Keratinocyte (primary cell): ENCODE measurements around the gene LIPH. TPM values are rescaled to one million over a fixed set of nuclear protein-coding genes. Genes with fewer than 3 reads are reported as not detected.
A peak's percentile ranks its signal among the peaks of the same experiment; 100 is the strongest.

Source experiments
- DNase-seq: peaks from one replicate; pipeline ENCODE4 v3.0.0-alpha.2; 2011; ENCODE audit warnings: low read depth, missing footprints, low spot score
- FAIRE-seq: peaks from 2 replicates; lab custom pipeline; 2011; peaks lifted over from hg19 to GRCh38; lab: Jason Lieb, UNC
- H2AFZ ChIP-seq: 2 replicates; pipeline ENCODE4 v1.6.0; 2012; ENCODE audit warnings: low read length, control low read depth, inconsistent platforms; ENCODE audit not compliant: control insufficient read depth
- H3K27ac ChIP-seq: 2 replicates; pipeline ENCODE4 v1.5.1; 2011; ENCODE audit warnings: low read length; ENCODE audit not compliant: control insufficient read depth, insufficient read depth
- H3K27me3 ChIP-seq: 3 replicates; pipeline ENCODE4 v1.6.0; 2011; ENCODE audit warnings: low read length; ENCODE audit not compliant: control insufficient read depth, insufficient read depth; ENCODE audit errors: extremely low read depth
- H3K36me3 ChIP-seq, 2 experiments: 2 replicates in 1 of 2; 3 replicates in 1 of 2; pipeline ENCODE4 v1.5.1; 2011; ENCODE audit warnings: low read length in 2 of 2, mild to moderate bottlenecking in 1 of 2; ENCODE audit not compliant: control insufficient read depth in 2 of 2, insufficient read depth in 2 of 2; ENCODE audit errors: extremely low read depth in 1 of 2
- H3K4me1 ChIP-seq: 3 replicates; pipeline ENCODE4 v1.5.1; 2011; ENCODE audit warnings: low read length; ENCODE audit not compliant: control insufficient read depth, insufficient read depth; ENCODE audit errors: extremely low read depth
- H3K4me2 ChIP-seq: 3 replicates; pipeline ENCODE4 v1.6.0; 2011; ENCODE audit warnings: low read depth, low read length; ENCODE audit not compliant: control insufficient read depth, insufficient read depth; ENCODE audit errors: extremely low read depth
- H3K4me3 ChIP-seq, 3 experiments: fragments of 200-600 bp in 1 of 3; sonication (generic) in 1 of 3; 2 replicates in 2 of 3; 3 replicates in 1 of 3; pipeline ENCODE4 v1.5.1; 2011 to 2016; ENCODE audit warnings: low read length in 3 of 3, mild to moderate bottlenecking in 3 of 3, control low read depth in 2 of 3, inconsistent platforms in 1 of 3, low read depth in 1 of 3, mixed read lengths in 1 of 3, mixed run types in 1 of 3, moderate library complexity in 1 of 3; ENCODE audit not compliant: control insufficient read depth in 2 of 3, insufficient read depth in 2 of 3; ENCODE audit errors: extremely low read depth in 1 of 3
- H3K79me2 ChIP-seq: 2 replicates; pipeline ENCODE4 v1.6.0; 2012; ENCODE audit warnings: low read length; ENCODE audit not compliant: control insufficient read depth, insufficient read depth
- H3K9ac ChIP-seq: 3 replicates; pipeline ENCODE4 v1.6.0; 2011; ENCODE audit warnings: low read length; ENCODE audit not compliant: control insufficient read depth, insufficient read depth; ENCODE audit errors: extremely low read depth
- H3K9me1 ChIP-seq: 3 replicates; pipeline ENCODE4 v1.6.0; 2011; ENCODE audit warnings: low read length; ENCODE audit not compliant: control insufficient read depth, insufficient read depth; ENCODE audit errors: extremely low read depth
- H3K9me3 ChIP-seq: 2 replicates; pipeline ENCODE4 v1.5.1; 2012; ENCODE audit warnings: low read depth, low read length; ENCODE audit not compliant: control insufficient read depth
- H4K20me1 ChIP-seq: 3 replicates; pipeline ENCODE4 v1.6.0; 2011; ENCODE audit warnings: low read length; ENCODE audit not compliant: control insufficient read depth, insufficient read depth; ENCODE audit errors: extremely low read depth
- EZH2 ChIP-seq: IDR thresholded peaks from one replicate; pipeline ENCODE4 v1.6.1; 2012; ENCODE audit warnings: inconsistent platforms, mild to moderate bottlenecking, low read length, moderate library complexity
- dilution Hi-C: fragments of 300-500 bp; cut with MboI; formaldehyde crosslinking; loops from one replicate; pipeline ENCODE4 v1.7.0; 2020; ENCODE audit warnings: low sequenced_read_pairs; ENCODE audit not compliant: extremely low pct_ligation_motif_present
- polyA plus RNA-seq, 5 experiments: library from polyadenylated mRNA; depleted of rRNA in 3 of 5; stranded (reverse) in 3 of 5; stranded (forward) in 1 of 5; unstranded in 1 of 5; fragments of >200 nt; gene quantifications; 1 replicate in 1 of 5; 2 replicates in 3 of 5; 3 replicates in 1 of 5; pipeline versions ENCODE4 v1.2.1 to v1.2.3, GENCODE V29; 2011 to 2012; ENCODE audit warnings: missing spikeins in 2 of 5, low read depth in 1 of 5, low replicate concordance in 1 of 5
- TF ChIP-seq, protein P1 (sequence below), 3 experiments: IDR thresholded peaks in 1 of 3; conservative IDR thresholded peaks in 1 of 3; optimal IDR thresholded peaks in 1 of 3; 2 replicates in 2 of 3; 3 replicates in 1 of 3; pipeline versions ENCODE3 to v1.5.1; 2011; ENCODE audit warnings: low read length in 3 of 3, mild to moderate bottlenecking in 3 of 3, moderate library complexity in 2 of 3, control low read depth in 1 of 3, inconsistent platforms in 1 of 3; ENCODE audit not compliant: insufficient read depth in 2 of 3; ENCODE audit errors: extremely low read depth in 1 of 3

LIPH gene
- polyA plus RNA-seq, 1 donor (not counting 4 experiments of a cell fraction or from before 2014, with no cell fraction given), result 1.1 TPM

DNA sequence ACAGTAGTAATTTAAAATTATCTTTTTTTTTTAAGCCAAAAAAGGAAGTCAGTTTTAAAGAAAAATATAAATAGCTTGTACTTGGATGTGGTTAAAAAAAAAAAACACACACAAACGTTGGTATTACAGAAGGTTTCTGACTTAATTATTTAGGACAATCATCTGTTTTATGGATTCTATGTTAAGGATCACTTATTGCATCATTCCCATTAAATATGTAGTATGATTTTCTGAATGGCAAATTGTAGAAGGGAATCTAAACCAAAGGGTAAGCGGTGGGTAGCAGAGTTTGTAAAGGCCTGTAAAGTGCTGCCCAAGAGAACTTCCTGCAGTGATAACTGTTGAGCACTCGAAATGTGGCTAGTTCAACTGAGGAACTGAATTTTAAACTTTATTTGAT lies 41.7 kb upstream of the LIPH start:
- Histone ChIP-seq H2AFZ (no peak overlapping the region), H3K4me3 (no peak overlapping the region), H4K20me1 (no peaks in the 10 kb centered on the region), H3K27ac (no peak overlapping the region), H3K4me1 (no peaks in the 10 kb centered on the region), H3K9ac (no peak overlapping the region), H3K79me2 (peaks cover 3% of the 10 kb centered on the region), H3K9me1 (no peaks in the 10 kb centered on the region), H3K4me2 (no peak overlapping the region), H3K27me3 (no peaks in the 10 kb centered on the region), H3K36me3 (peaks cover 6 to 7% of the 10 kb centered on the region in 2 experiments), H3K9me3 (no peaks in the 10 kb centered on the region)
- dilution Hi-C loops, result no loop called here
- FAIRE-seq (no peak), DNase-seq (no peak)
- TF ChIP-seq, protein P1, sequence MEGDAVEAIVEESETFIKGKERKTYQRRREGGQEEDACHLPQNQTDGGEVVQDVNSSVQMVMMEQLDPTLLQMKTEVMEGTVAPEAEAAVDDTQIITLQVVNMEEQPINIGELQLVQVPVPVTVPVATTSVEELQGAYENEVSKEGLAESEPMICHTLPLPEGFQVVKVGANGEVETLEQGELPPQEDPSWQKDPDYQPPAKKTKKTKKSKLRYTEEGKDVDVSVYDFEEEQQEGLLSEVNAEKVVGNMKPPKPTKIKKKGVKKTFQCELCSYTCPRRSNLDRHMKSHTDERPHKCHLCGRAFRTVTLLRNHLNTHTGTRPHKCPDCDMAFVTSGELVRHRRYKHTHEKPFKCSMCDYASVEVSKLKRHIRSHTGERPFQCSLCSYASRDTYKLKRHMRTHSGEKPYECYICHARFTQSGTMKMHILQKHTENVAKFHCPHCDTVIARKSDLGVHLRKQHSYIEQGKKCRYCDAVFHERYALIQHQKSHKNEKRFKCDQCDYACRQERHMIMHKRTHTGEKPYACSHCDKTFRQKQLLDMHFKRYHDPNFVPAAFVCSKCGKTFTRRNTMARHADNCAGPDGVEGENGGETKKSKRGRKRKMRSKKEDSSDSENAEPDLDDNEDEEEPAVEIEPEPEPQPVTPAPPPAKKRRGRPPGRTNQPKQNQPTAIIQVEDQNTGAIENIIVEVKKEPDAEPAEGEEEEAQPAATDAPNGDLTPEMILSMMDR (optimal IDR thresholded peaks at IDR 0.05 in 1 of 3, IDR thresholded peaks at IDR 0.05 in 1 of 3, conservative IDR thresholded peaks at IDR 0.05 in 1 of 3; ENCODE audit: extremely low read depth in 1 of 3, insufficient read depth in 2 of 3, low read length in 3 of 3), result no peak
- TF ChIP-seq EZH2, result no peak

DNA sequence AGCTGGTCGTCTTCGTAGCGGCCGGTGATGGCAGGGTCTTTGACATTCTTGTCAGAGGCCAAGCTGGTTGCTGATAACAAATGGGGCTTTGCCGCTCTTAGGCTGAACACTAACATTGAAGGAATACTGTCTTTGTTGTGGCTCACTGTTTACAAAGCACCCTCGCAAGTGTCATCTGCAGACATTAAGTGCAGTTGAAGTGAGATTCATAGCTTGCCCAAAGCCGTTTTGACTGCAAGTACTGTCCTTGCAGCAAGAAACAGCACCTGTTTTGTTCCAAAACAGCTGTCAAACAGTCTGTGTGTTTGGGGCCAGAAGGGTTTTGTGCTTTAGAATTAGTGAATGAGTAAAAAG lies 34.3 kb upstream of the LIPH start:
- dilution Hi-C loops, result no loop called here
- Histone ChIP-seq H3K4me2 (peak overlapping the region; percentile 99), H3K9me3 (no peaks in the 10 kb centered on the region), H2AFZ (peak overlapping the region; percentile 73), H3K4me3 (peak overlapping the region; percentile 71 to 98 (median 74)), H3K79me2 (peaks cover 20% of the 10 kb centered on the region), H3K36me3 (no peaks in the 10 kb centered on the region), H3K4me1 (peaks cover 12% of the 10 kb centered on the region), H4K20me1 (no peaks in the 10 kb centered on the region), H3K27me3 (no peaks in the 10 kb centered on the region), H3K9me1 (no peaks in the 10 kb centered on the region), H3K9ac (peak overlapping the region; percentile 86), H3K27ac (peak overlapping the region; percentile 94)
- FAIRE-seq, result no peak
- no peak for TF ChIP-seq EZH2
- TF ChIP-seq, protein P1 (optimal IDR thresholded peaks at IDR 0.05 in 1 of 3, IDR thresholded peaks at IDR 0.05 in 1 of 3, conservative IDR thresholded peaks at IDR 0.05 in 1 of 3; ENCODE audit: extremely low read depth in 1 of 3, insufficient read depth in 2 of 3, low read length in 3 of 3), result no peak
- no peak for DNase-seq
